BJ (cell line): Measurements from ENCODE around the gene DHX57. TPM values are rescaled to one million over a fixed set of nuclear protein-coding genes. Genes with fewer than 3 reads are reported as not detected.
"Not testable (repeated sequence)": the region's sequence is repeated elsewhere in the genome, so short reads cannot be mapped to it uniquely, and the experiment has no call there.

Experiments
- CTCF ChIA-PET: fragments of 350-600 bp; formaldehyde crosslinking; extraction: SDS; loops from one replicate; lab custom pipeline; 2021; ENCODE audit warnings: antibody characterized with exemption, inconsistent platforms; lab: Yijun Ruan, JAX
- POLR2A ChIA-PET: fragments of 300-600 bp; sonication (Branson Sonifier 250); formaldehyde crosslinking; extraction: SDS; loops from one replicate; lab custom pipeline; 2021; ENCODE audit warnings: antibody characterized with exemption; lab: Charles Lee
- DNase-seq: peaks from one replicate; pipeline ENCODE4 v3.0.0-alpha.2; 2011; ENCODE audit warnings: low read depth
- H3K27me3 ChIP-seq: 2 replicates; pipeline ENCODE4 v1.6.0; 2011; ENCODE audit warnings: low read length; ENCODE audit not compliant: control insufficient read depth, insufficient read depth
- H3K36me3 ChIP-seq: 2 replicates; pipeline ENCODE4 v1.5.1; 2011; ENCODE audit warnings: low read length; ENCODE audit not compliant: control insufficient read depth, insufficient read depth
- H3K4me3 ChIP-seq: 2 replicates; pipeline ENCODE4 v1.5.1; 2011; ENCODE audit warnings: low read depth, mild to moderate bottlenecking, control low read depth, low read length
- polyA plus RNA-seq: library from polyadenylated mRNA; depleted of rRNA; stranded (reverse); fragments of >200 nt; gene quantifications from 2 replicates; pipeline ENCODE4 v1.2.3, GENCODE V29; 2011
- TF ChIP-seq, protein P1 (sequence below): IDR thresholded peaks from 2 replicates; pipeline ENCODE4 v1.5.1; 2011; ENCODE audit warnings: low read depth, mild to moderate bottlenecking, control low read depth, inconsistent platforms, low read length, moderate library complexity; ENCODE audit not compliant: insufficient read depth

DHX57 gene
- polyA plus RNA-seq, 1 experiment, result 10.0 TPM

GRCh38 chr2:38797250-38797676 is 78.5 kb downstream of the DHX57 start:
- 0 out of 2 replicates have a peak, but pooled peaks cover 2% of the 10 kb centered on the region for H3K36me3 ChIP-seq
- ChIA-PET POLR2A (no interaction called here), CTCF (no interaction called here)
- H3K27me3 ChIP-seq, result no peaks in the 10 kb centered on the region
- no peak for DNase-seq
- TF ChIP-seq, protein P1, sequence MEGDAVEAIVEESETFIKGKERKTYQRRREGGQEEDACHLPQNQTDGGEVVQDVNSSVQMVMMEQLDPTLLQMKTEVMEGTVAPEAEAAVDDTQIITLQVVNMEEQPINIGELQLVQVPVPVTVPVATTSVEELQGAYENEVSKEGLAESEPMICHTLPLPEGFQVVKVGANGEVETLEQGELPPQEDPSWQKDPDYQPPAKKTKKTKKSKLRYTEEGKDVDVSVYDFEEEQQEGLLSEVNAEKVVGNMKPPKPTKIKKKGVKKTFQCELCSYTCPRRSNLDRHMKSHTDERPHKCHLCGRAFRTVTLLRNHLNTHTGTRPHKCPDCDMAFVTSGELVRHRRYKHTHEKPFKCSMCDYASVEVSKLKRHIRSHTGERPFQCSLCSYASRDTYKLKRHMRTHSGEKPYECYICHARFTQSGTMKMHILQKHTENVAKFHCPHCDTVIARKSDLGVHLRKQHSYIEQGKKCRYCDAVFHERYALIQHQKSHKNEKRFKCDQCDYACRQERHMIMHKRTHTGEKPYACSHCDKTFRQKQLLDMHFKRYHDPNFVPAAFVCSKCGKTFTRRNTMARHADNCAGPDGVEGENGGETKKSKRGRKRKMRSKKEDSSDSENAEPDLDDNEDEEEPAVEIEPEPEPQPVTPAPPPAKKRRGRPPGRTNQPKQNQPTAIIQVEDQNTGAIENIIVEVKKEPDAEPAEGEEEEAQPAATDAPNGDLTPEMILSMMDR, result no peak
- H3K4me3 ChIP-seq, result no peak overlapping the region

DNA sequence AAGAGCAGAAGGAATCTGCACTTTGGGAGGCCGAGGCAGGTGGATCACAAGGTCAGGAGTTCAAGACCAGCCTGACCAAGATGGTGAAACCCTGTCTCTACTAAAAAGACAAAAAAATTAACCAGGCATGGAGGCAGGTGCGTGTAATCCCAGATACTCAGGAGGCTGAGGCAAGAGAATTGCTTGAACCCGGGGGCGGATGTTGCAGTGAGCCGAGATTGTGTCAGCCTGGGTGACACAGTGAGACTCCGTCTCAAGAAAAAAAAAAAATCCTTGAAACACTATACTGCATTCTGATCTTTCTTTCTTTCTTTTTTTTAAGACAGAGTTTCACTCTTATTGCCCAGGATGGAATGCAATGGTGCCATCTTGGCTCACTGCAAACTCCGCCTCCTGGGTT is 80.7 kb downstream of the DHX57 start:
- CTCF ChIA-PET, H3K36me3 ChIP-seq, DNase-seq, H3K4me3 ChIP-seq, POLR2A ChIA-PET, H3K27me3 ChIP-seq: not testable (repeated sequence)

DNA sequence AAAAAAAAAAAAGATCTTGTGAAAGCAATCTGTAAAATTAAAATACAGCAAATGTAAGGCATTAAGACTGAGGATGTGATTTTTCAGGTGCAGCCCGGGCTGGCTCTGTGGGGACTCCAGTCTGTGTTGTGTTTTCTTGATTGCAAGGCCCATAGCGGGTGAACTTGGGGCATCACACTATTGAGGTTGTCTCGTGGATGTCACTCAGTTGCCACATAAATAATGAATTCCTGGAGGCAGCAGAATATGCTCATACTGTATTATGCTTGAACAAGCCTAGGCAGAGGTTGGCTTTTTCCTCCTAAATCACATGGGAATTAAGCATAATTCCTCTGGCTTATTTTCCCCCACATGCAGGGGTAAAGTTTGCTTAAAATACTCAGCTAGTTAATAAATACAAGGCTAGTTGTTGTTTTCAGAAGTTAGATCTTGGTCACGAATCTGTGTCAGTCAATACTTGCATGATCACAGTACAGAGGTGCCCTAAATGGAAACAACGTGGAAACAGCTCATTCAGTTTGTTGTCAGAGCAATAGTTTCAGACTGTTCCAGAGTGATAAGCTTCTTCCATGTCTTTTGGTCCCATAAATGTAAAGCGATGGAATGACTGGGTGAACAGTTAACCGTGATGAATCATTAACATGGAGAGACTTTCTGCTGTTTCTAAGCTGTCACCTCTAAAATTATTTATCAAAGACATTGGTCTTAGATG is 81.3 kb downstream of the DHX57 start:
- no peak for DNase-seq
- TF ChIP-seq, protein P1, result no peak
- ChIA-PET CTCF (no interaction called here), POLR2A (no interaction called here)
- H3K4me3 ChIP-seq, result no peak overlapping the region
- 0 out of 2 replicates have a peak, but pooled peaks cover 2% of the 10 kb centered on the region for H3K36me3 ChIP-seq
- H3K27me3 ChIP-seq, result no peaks in the 10 kb centered on the region

GRCh38 chr2:38793511-38793910 is 82.2 kb downstream of the DHX57 start:
- no peaks in the 10 kb centered on the region for H3K27me3 ChIP-seq
- no peak overlapping the region for H3K4me3 ChIP-seq
- CTCF ChIA-PET, result no interaction called here
- TF ChIP-seq, protein P1, result no peak
- DNase-seq, result no peak
- 0 out of 2 replicates have a peak, but pooled peaks cover 2% of the 10 kb centered on the region for H3K36me3 ChIP-seq
- POLR2A ChIA-PET, result interaction anchor here (0.6 kb wide), 1 partner anchor 13 kb away, joined by 3 read pairs; no protein-coding TSS in a partner anchor

GRCh38 chr2:38792751-38793150 is 83.0 kb downstream of the DHX57 start:
- no peaks in the 10 kb centered on the region for H3K27me3 ChIP-seq
- no peak overlapping the region for H3K4me3 ChIP-seq
- TF ChIP-seq, protein P1, result no peak
- POLR2A ChIA-PET, result no interaction called here
- no peaks in the 10 kb centered on the region for H3K36me3 ChIP-seq
- no peak for DNase-seq
- CTCF ChIA-PET, result no interaction called here

DNA sequence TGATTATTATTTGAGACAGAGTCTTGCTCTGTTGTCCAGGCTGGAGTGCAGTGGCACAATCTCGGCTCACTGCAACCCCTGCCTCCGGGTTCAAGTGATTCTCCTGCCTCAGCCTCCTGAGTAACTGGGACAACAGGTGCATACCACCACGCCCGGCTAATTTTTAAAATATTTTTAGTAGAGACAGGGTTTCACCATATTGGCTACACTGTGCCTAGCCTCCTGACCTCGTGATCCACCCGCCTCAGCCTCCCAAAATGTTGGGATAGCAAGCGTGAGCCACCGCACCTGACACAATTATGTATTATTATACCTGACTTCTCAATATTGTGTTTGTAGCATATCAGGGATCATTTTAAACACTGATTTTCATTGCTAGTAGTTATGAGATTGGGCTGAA is 83.4 kb downstream of the DHX57 start:
- H3K27me3 ChIP-seq, DNase-seq, H3K36me3 ChIP-seq, POLR2A ChIA-PET, CTCF ChIA-PET, H3K4me3 ChIP-seq: not testable (repeated sequence)
